Fibroblast of lung (primary cell): ENCODE data around the gene VPS25.

Experiments
- CTCF ChIP-seq, 2 donors: IDR thresholded peaks in 1 of 2; conservative IDR thresholded peaks in 1 of 2; 1 replicate in 1 of 2; 2 replicates in 1 of 2; pipeline ENCODE4 v1.5.1; 2011 to 2012; ENCODE audit warnings: low read length in 2 of 2, control low read depth in 1 of 2, inconsistent platforms in 1 of 2, low read depth in 1 of 2, mild to moderate bottlenecking in 1 of 2
- EZH2 ChIP-seq: IDR thresholded peaks from 2 replicates; pipeline ENCODE4 v1.5.1; 2012; ENCODE audit warnings: low read length, control low read depth, mild to moderate bottlenecking; ENCODE audit errors: missing control alignments

GRCh38 chr17:42751628-42752027 is 21.6 kb upstream of the VPS25 start:
- TF ChIP-seq CTCF (conservative IDR thresholded peaks at IDR 0.05 in 1 of 2, IDR thresholded peaks at IDR 0.05 in 1 of 2; ENCODE audit: low read depth in 1 of 2, low read length in 2 of 2) (no peak), EZH2 (no peak)
